Activated naive CD4-positive, alpha-beta T cell treated with anti-CD3 and anti-CD28 coated beads, Interleukin-2, amount 50 U/mL, for 16 hours (primary cell): ENCODE results near the gene UQCR11.

Source experiments
- DNase-seq: peaks from one replicate; pipeline ENCODE4 v3.0.0-alpha.2; 2020

Gene UQCR11

GRCh38 chr19:1634242-1634937 lies 29.1 kb upstream of the UQCR11 start:
- no peak for DNase-seq

GRCh38 chr19:1633269-1633826 lies 28.1 kb upstream of the UQCR11 start:
- DNase-seq = no peak

GRCh38 chr19:1632462-1633268 lies 27.4 kb upstream of the UQCR11 start:
- no peak for DNase-seq

- no peak for DNase-seq
These were observed 26.4 kb upstream of the UQCR11 start for GRCh38 chr19:1631557-1632100.

- no peak for DNase-seq
These were observed 25.5 kb upstream of the UQCR11 start for GRCh38 chr19:1630811-1631210.

GRCh38 chr19:1630012-1630411 lies 24.8 kb upstream of the UQCR11 start:
- no peak for DNase-seq

GRCh38 chr19:1629256-1629808 lies 24.1 kb upstream of the UQCR11 start:
- DNase-seq = no peak

- no peak for DNase-seq
These were observed 21.9 kb upstream of the UQCR11 start for GRCh38 chr19:1627194-1627593.

- no peak for DNase-seq
These were observed 21.3 kb upstream of the UQCR11 start for GRCh38 chr19:1626417-1627010.

GRCh38 chr19:1624458-1624857 lies 19.2 kb upstream of the UQCR11 start:
- DNase-seq = peak; percentile 63

GRCh38 chr19:1622541-1622940 lies 17.3 kb upstream of the UQCR11 start:
- DNase-seq = no peak

GRCh38 chr19:1622007-1622406 lies 16.7 kb upstream of the UQCR11 start:
- no peak for DNase-seq

GRCh38 chr19:1621574-1621973 lies 16.3 kb upstream of the UQCR11 start:
- DNase-seq = no peak

GRCh38 chr19:1621021-1621420 lies 15.8 kb upstream of the UQCR11 start:
- no peak for DNase-seq

- no peak for DNase-seq
These were observed 15.2 kb upstream of the UQCR11 start for GRCh38 chr19:1620502-1620901.

- no peak for DNase-seq
These were observed 14.4 kb upstream of the UQCR11 start for GRCh38 chr19:1619703-1620102.

GRCh38 chr19:1619094-1619439 lies 13.8 kb upstream of the UQCR11 start:
- DNase-seq = no peak

GRCh38 chr19:1618157-1619093 lies 13.2 kb upstream of the UQCR11 start:
- DNase-seq = peak; percentile 34

- no peak for DNase-seq
These were observed 11.6 kb upstream of the UQCR11 start for GRCh38 chr19:1616875-1617274.

- DNase-seq = no peak
These were observed 11.1 kb upstream of the UQCR11 start for GRCh38 chr19:1616396-1616795.

GRCh38 chr19:1615156-1615765 lies 10.0 kb upstream of the UQCR11 start:
- DNase-seq = no peak
